Tibial artery (tissue), 4 donors: ENCODE measurements around the gene GPM6B.

ENCODE experiments used
- DNase-seq, 2 donors: peaks; one replicate each; pipeline ENCODE4 v3.0.0-alpha.2; 2019
- H3K27ac ChIP-seq, 2 donors: fragments of 200-600 bp; sonication (generic) in 1 of 2; 1 replicate in 1 of 2; 2 replicates in 1 of 2; pipeline ENCODE4 v1.5.1; 2018 to 2019; ENCODE audit warnings: mild to moderate bottlenecking in 1 of 2
- H3K27me3 ChIP-seq, 2 donors: fragments of 200-600 bp; sonication (generic) in 1 of 2; one replicate each; pipeline versions ENCODE4 v1.5.1 to v1.6.0; 2016 to 2019
- H3K36me3 ChIP-seq, 3 donors: fragments of 200-600 bp; sonication (generic) in 2 of 3; one replicate each; pipeline ENCODE4 v1.5.1; 2016 to 2019; ENCODE audit warnings: mild to moderate bottlenecking in 2 of 3
- H3K4me1 ChIP-seq, 4 donors: fragments of 200-600 bp; sonication (generic) in 2 of 4; 1 replicate in 3 of 4; 2 replicates in 1 of 4; pipeline ENCODE4 v1.5.1; 2016 to 2019
- H3K4me3 ChIP-seq, 2 donors: fragments of 200-600 bp; sonication (generic) in 1 of 2; 1 replicate in 1 of 2; 2 replicates in 1 of 2; pipeline ENCODE4 v1.5.1; 2018 to 2019; ENCODE audit warnings: mild to moderate bottlenecking in 2 of 2
- H3K9me3 ChIP-seq, 3 donors: fragments of 200-600 bp; sonication (generic) in 1 of 3; one replicate each; pipeline ENCODE4 v1.5.1; 2016 to 2019
- CTCF ChIP-seq, 2 experiments: fragments of 200-600 bp in 1 of 2; fragments of 450-650 bp in 1 of 2; IDR thresholded peaks; one replicate each; pipeline ENCODE4 v1.5.1; 2017 to 2019; ENCODE audit warnings: antibody characterized with exemption in 2 of 2, mild to moderate bottlenecking in 1 of 2, moderate library complexity in 1 of 2
- intact Hi-C: fragments of 100-400 bp; cut with DNase I; formaldehyde crosslinking; loops from one replicate; pipeline ENCODE4 v1.15.0; 2023; ENCODE audit warnings: low total_unique reads

GPM6B gene

GRCh38 chrX:13821738-13822137 is 4.8 kb upstream of the GPM6B start:
- intact Hi-C loops: no loop called here
- H3K27me3 ChIP-seq: no peaks in the 10 kb centered on the region

GRCh38 chrX:13816176-13816575 is 717 bp downstream of the GPM6B start:
- no peaks in the 10 kb centered on the region for H3K36me3 ChIP-seq
- intact Hi-C loops: no loop called here
- no peak overlapping the region for H3K4me3 ChIP-seq
- H3K27me3 ChIP-seq: no peaks in the 10 kb centered on the region
- H3K4me1 ChIP-seq: no peaks in the 10 kb centered on the region
- no peaks in the 10 kb centered on the region for H3K9me3 ChIP-seq
- no peak for DNase-seq
- no peak for TF ChIP-seq CTCF (IDR thresholded peaks at IDR 0.05)
- no peak overlapping the region for H3K27ac ChIP-seq

More at GRCh38 chrX:13821738-13822137, 4.8 kb upstream of the GPM6B start:
- no peak for DNase-seq
- Histone ChIP-seq H3K27ac (no peak overlapping the region), H3K4me3 (no peak overlapping the region), H3K36me3 (no peaks in the 10 kb centered on the region), H3K4me1 (peaks cover 0 to 5% (median 2%) of the 10 kb centered on the region in 4 donors), H3K9me3 (no peaks in the 10 kb centered on the region)
- TF ChIP-seq CTCF (IDR thresholded peaks at IDR 0.05): no peak

- H3K4me1 ChIP-seq: no peaks in the 10 kb centered on the region
- H3K36me3 ChIP-seq: no peaks in the 10 kb centered on the region
- DNase-seq: no peak
- no peak for TF ChIP-seq CTCF (IDR thresholded peaks at IDR 0.05)
- no peaks in the 10 kb centered on the region for H3K27me3 ChIP-seq
- H3K4me3 ChIP-seq: no peak overlapping the region
- intact Hi-C loops: no loop called here
- no peak overlapping the region for H3K27ac ChIP-seq
- H3K9me3 ChIP-seq: no peaks in the 10 kb centered on the region
These were observed 1.2 kb downstream of the GPM6B start for GRCh38 chrX:13815664-13816063.

GRCh38 chrX:13808865-13809264 is 8.0 kb downstream of the GPM6B start:
- no peaks in the 10 kb centered on the region for H3K9me3 ChIP-seq
- no peaks in the 10 kb centered on the region for H3K4me1 ChIP-seq
- no peak overlapping the region for H3K4me3 ChIP-seq
- H3K36me3 ChIP-seq: no peaks in the 10 kb centered on the region
- no peak for DNase-seq
- no peaks in the 10 kb centered on the region for H3K27me3 ChIP-seq
- no peak for TF ChIP-seq CTCF (IDR thresholded peaks at IDR 0.05)
- H3K27ac ChIP-seq: no peak overlapping the region
- intact Hi-C loops: no loop called here

- no peaks in the 10 kb centered on the region for H3K27me3 ChIP-seq
- no peaks in the 10 kb centered on the region for H3K9me3 ChIP-seq
- no peak overlapping the region for H3K27ac ChIP-seq
- no peak overlapping the region for H3K4me3 ChIP-seq
- no peaks in the 10 kb centered on the region for H3K4me1 ChIP-seq
- no peaks in the 10 kb centered on the region for H3K36me3 ChIP-seq
- intact Hi-C loops: no loop called here
- TF ChIP-seq CTCF (IDR thresholded peaks at IDR 0.05): no peak
- no peak for DNase-seq
These were observed 8.6 kb downstream of the GPM6B start for GRCh38 chrX:13808293-13808692.

GRCh38 chrX:13805241-13805640 is 11.7 kb downstream of the GPM6B start:
- no peak overlapping the region for H3K27ac ChIP-seq

More at GRCh38 chrX:13805241-13805640, 11.7 kb downstream of the GPM6B start:
- H3K4me3 ChIP-seq: no peak overlapping the region
- peak in 1 of 2 experiments; percentile 28 for TF ChIP-seq CTCF (IDR thresholded peaks at IDR 0.05)
- intact Hi-C loops: no loop called here
- no peaks in the 10 kb centered on the region for H3K36me3 ChIP-seq
- H3K9me3 ChIP-seq: peaks cover 0 to 2% (median 0%) of the 10 kb centered on the region in 3 donors
- no peaks in the 10 kb centered on the region for H3K4me1 ChIP-seq
- no peaks in the 10 kb centered on the region for H3K27me3 ChIP-seq
- no peak for DNase-seq
